ENCODE data around the gene FAM72D.
"Not testable (repeated sequence)": the region's sequence is repeated elsewhere in the genome, so short reads cannot be mapped to it uniquely, and the experiment has no call there.

The FAM72D gene

DNA sequence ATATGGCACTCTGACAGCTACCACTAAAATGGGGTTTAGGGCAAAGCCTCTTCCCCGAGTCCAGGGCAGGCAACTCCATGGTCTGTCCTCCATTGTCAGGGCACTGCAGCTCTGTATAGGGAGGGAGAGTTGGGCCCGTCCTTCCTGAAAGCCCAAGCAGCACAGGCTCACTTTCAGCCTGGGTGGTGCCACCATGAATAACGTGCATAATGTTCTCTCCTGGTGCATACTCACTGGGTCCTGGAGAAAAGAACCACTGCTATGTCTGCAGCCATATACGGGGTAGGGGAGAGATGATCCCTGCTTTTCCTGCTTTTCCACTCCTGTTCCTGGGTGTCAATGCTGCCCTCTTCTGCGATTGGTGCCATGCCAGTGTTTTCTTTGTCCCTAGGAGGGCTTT lies 60.1 kb downstream of the FAM72D start:
- not testable (repeated sequence) for DNase-seq

DNA sequence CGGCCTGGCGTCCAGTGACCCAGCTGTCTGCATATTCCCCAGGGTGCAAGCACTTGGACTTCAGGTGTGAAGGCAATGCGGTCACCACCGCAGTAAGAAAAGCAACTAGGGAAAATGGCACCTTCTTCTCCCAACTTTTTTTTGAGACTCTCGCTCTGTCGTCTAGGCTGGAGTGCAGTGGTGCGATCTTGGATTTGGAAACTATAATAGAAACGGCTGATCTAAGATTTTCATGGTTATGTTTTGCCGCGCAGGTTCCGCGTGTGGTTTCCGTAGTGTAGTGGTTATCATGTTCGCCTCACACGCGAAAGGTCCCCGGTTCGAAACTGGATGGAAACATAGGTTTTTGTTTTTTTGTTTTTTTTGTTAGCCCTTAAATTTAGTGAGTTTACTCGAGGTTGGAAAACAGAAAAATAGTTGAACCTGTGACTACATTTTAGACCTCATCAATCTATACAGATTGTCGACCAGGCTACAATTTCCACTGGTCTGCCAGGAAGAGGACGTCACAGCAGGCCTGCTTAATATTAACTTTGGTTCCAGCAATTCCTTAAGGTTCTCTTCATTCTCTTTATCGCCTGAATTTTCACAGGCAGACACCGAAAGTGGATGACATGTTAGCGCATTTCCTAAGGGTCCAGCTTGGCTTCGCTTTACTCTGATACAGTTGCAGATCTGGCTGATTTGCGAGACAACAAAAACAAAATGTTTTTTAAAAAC lies 61.3 kb downstream of the FAM72D start:
- not testable (repeated sequence) for DNase-seq

DNA sequence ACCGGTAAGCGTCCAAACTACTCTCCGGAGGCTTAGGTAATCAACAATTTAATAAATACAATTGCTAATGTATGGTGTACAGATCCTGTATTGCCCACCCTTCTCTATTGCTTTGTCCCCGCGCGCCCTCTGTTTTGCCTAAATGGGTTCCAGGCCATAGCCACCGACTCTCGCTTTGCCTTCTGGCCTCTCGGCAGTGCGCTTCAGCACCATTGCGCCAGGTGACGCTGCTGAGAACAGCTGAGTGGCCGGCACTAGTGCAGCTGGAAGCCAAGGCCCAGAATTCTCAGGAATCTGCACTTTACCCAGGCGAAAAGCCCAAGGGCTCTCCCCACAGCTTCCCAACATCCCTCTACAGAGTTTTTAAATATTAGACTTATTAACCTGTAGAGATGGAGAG lies 61.9 kb downstream of the FAM72D start:
- not testable (repeated sequence) for DNase-seq

DNA sequence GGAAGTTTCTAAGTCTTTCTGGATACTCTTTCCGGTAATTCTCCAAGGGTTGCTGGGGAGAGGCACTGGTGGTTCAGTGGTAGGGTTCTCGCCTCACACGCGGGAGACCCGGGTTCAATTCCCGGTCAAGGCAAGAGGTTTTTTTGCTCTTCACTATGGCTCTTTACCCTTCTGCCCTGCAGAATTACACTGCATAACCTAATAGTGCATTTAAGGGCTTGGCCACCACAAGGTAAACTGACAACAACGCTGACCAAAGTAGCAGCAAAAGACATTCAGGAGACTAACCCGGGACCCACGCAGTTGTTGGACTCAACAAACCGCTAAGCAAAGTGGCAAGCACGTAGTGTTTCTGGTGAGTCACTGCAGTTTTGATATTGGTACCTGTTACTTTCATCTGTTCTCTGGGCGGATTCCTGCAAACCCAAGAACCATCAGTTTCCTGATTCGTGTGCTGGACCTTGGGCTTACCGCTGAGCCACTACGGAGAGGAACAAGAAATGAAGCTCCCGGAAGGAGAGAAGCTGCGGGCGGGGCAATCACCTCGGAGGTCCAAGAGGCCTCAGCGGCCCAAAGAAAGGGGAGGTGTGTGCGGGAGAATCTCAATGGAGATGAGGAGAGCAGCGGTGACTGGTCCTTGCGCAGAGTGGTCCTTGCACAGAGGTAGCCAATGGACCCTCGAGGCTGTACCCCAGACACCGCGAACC lies 65.4 kb downstream of the FAM72D start:
- DNase-seq, result not testable (repeated sequence)

Data from 8988T (cell line).